A549 treated with GW870086 at 1 μM for 4 hours (cell line): ENCODE measurements around the gene TREML4. TPM values are rescaled to one million over a fixed set of nuclear protein-coding genes. Genes with fewer than 3 reads are reported as not detected.

Experiments used
- total RNA-seq: library from RNA; stranded (reverse); fragments of 200-300 nt; extraction: Qiagen RNA extraction; gene quantifications from 5 replicates; pipeline ENCODE4 v1.2.3, GENCODE V29; 2022; ENCODE audit warnings: low read depth

Gene TREML4
- 0.06 TPM in 1 of 5 replicates, not detected in the others for total RNA-seq

GRCh38 chr6:41228096-41228495 is at the start of gene TREML4:
TREML4 (plus strand) TSS chr6:41228349; CDS start chr6:41228428, 79 bp downstream.

GRCh38 chr6:41200901-41201763 is 27.0 kb upstream of the TREML4 start, which contains the start of gene TREML2:
TREML2 (minus strand) TSS chr6:41201149; CDS start chr6:41201008, 141 bp downstream.

GRCh38 chr6:41286544-41287346 is 58.6 kb downstream of the TREML4 start, which contains the start of gene TREM1:
TREM1 (minus strand) TSS chr6:41286682; CDS start chr6:41286655, 27 bp downstream.

Other genes starting within 250 kb of the TREML4 start
- 0.34 to 1.1 TPM (median 0.60 TPM) in 5 replicates for gene UNC5CL, start 189.1 kb upstream of the TREML4 start, total RNA-seq
- not detected in 5 replicates for gene TSPO2, start 185.9 kb upstream of the TREML4 start, total RNA-seq
- not detected in 5 replicates for gene APOBEC2, start 175.1 kb upstream of the TREML4 start, total RNA-seq
- 17.1 to 20.3 TPM (median 19.5 TPM) in 5 replicates for gene OARD1, start 156.0 kb upstream of the TREML4 start, total RNA-seq
- 9.8 to 15.3 TPM (median 13.6 TPM) in 5 replicates for gene NFYA, start 155.4 kb upstream of the TREML4 start, total RNA-seq
- not detected in 5 replicates for gene TREML1, start 74.0 kb upstream of the TREML4 start, total RNA-seq
- gene TREM2, start 65.2 kb upstream of the TREML4 start, total RNA-seq: not detected in 5 replicates
- gene TREML2, start 27.2 kb upstream of the TREML4 start, total RNA-seq: not detected in 5 replicates
- 0.22 to 0.48 TPM (median 0.32 TPM) in 4 of 5 replicates, not detected in the other for gene TREM1, start 58.3 kb downstream of the TREML4 start, total RNA-seq
- gene NCR2, start 107.3 kb downstream of the TREML4 start, total RNA-seq: not detected in 5 replicates